Smooth muscle cell (in vitro differentiated cells): ENCODE data around the gene WNT9A. TPM values are rescaled to one million over a fixed set of nuclear protein-coding genes. Genes with fewer than 3 reads are reported as not detected.

Source experiments
- DNase-seq: peaks from one replicate; lab custom pipeline; 2025; ENCODE audit not compliant: unreplicated experiment; lab: John Stamatoyannopoulos, UW
- H2AFZ ChIP-seq: fragments of 200-600 bp; sonication (generic); 2 replicates; pipeline ENCODE4 v1.6.0; 2016; ENCODE audit warnings: antibody characterized with exemption, low read depth, mild to moderate bottlenecking
- H3F3A ChIP-seq: fragments of 200-600 bp; sonication (generic); 2 replicates; pipeline ENCODE4 v1.6.0; 2017; ENCODE audit warnings: antibody characterized with exemption, low read depth
- H3K27ac ChIP-seq: fragments of 200-600 bp; sonication (generic); 2 replicates; pipeline ENCODE4 v1.5.1; 2016; ENCODE audit warnings: low read depth, mild to moderate bottlenecking
- H3K27me3 ChIP-seq: fragments of 200-600 bp; sonication (generic); 2 replicates; pipeline ENCODE4 v1.6.1; 2016; ENCODE audit warnings: low read depth, mild to moderate bottlenecking
- H3K36me3 ChIP-seq: fragments of 200-600 bp; sonication (generic); 2 replicates; pipeline ENCODE4 v1.5.1; 2016; ENCODE audit warnings: low read depth
- H3K4me1 ChIP-seq: fragments of 200-600 bp; sonication (generic); 2 replicates; pipeline ENCODE4 v1.5.1; 2016; ENCODE audit warnings: low read depth
- H3K4me2 ChIP-seq: fragments of 200-600 bp; sonication (generic); 2 replicates; pipeline ENCODE4 v1.6.0; 2016; ENCODE audit warnings: mild to moderate bottlenecking
- H3K4me3 ChIP-seq: fragments of 200-600 bp; sonication (generic); 2 replicates; pipeline ENCODE4 v1.5.1; 2016; ENCODE audit warnings: mild to moderate bottlenecking
- H3K79me2 ChIP-seq: fragments of 200-600 bp; sonication (generic); 2 replicates; pipeline ENCODE4 v1.6.0; 2016; ENCODE audit warnings: low read depth, mild to moderate bottlenecking
- H3K9ac ChIP-seq: fragments of 200-600 bp; sonication (generic); 2 replicates; pipeline ENCODE4 v1.6.0; 2016; ENCODE audit warnings: low read depth
- H3K9me3 ChIP-seq: fragments of 200-600 bp; sonication (generic); replicated peaks from 2 replicates; pipeline ENCODE4 v1.5.1; 2016; ENCODE audit warnings: low read depth
- H4K20me1 ChIP-seq: fragments of 200-600 bp; sonication (generic); 2 replicates; pipeline ENCODE4 v1.6.0; 2016; ENCODE audit warnings: low read depth
- WGBS: methylation state at CpG from one replicate; pipeline ENCODE4 v1.1.7; 2016; ENCODE audit warnings: low lambda C conversion rate; 5-methylcytosine and 5-hydroxymethylcytosine counted together
- polyA plus RNA-seq: library from polyadenylated mRNA; unstranded; fragments of >200 nt; fragmentation: Nextera tagmentation; extraction: Ambion mirVana; gene quantifications from 2 replicates; pipeline ENCODE4 v1.2.1, GENCODE V29; 2016
- total RNA-seq: library from RNA; depleted of rRNA; stranded (reverse); fragments of >200 nt; gene quantifications from 2 replicates; pipeline ENCODE4 v1.2.3, GENCODE V29; 2014
- TF ChIP-seq, protein P1 (sequence below): fragments of 200-600 bp; sonication (generic); IDR thresholded peaks from 2 replicates; pipeline ENCODE4 v1.5.1; 2017; ENCODE audit warnings: borderline replicate concordance, mild to moderate bottlenecking, antibody characterized with exemption; ENCODE audit not compliant: insufficient read depth, poor library complexity, severe bottlenecking

The WNT9A gene
- total and polyA plus RNA-seq, 2 experiments from 2014 or later, result 0.03 to 2.6 TPM

DNA sequence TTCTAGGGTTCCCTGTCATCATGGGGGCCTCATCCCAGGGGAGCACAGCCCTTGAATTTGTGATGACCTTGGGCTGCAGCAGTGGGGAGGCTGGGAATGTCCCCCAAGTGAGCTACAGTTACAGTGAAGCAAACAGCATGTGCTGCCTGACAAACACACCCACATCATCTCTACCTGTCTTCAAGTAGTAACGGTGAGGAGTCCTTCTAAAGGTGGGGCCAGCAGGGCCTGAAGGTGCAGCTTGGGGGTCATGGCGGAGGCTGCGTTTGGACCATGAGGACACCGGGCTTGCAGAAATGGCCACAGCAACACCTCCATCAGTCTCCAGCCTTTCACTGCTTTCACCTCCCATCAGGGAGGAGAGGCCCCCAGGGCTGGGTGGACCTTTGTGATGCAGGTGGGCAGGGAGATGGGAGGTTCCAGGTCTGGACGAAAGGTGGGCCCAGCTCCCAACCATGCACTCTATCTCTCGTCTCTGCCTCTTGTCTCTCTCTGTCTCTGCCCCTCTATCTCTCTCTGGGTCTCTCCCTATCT lies 55.7 kb downstream of the WNT9A start:
- no peaks in the 10 kb centered on the region for H4K20me1 ChIP-seq
- H3K9ac ChIP-seq, result no peak overlapping the region
- no peaks in the 10 kb centered on the region for H3K79me2 ChIP-seq
- no peak overlapping the region for H3K4me3 ChIP-seq
- H3K36me3 ChIP-seq, result no peaks in the 10 kb centered on the region
- H3K4me2 ChIP-seq, result no peak overlapping the region
- DNase-seq, result no peak
- TF ChIP-seq, protein P1, sequence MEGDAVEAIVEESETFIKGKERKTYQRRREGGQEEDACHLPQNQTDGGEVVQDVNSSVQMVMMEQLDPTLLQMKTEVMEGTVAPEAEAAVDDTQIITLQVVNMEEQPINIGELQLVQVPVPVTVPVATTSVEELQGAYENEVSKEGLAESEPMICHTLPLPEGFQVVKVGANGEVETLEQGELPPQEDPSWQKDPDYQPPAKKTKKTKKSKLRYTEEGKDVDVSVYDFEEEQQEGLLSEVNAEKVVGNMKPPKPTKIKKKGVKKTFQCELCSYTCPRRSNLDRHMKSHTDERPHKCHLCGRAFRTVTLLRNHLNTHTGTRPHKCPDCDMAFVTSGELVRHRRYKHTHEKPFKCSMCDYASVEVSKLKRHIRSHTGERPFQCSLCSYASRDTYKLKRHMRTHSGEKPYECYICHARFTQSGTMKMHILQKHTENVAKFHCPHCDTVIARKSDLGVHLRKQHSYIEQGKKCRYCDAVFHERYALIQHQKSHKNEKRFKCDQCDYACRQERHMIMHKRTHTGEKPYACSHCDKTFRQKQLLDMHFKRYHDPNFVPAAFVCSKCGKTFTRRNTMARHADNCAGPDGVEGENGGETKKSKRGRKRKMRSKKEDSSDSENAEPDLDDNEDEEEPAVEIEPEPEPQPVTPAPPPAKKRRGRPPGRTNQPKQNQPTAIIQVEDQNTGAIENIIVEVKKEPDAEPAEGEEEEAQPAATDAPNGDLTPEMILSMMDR, result no peak
- no peaks in the 10 kb centered on the region for H3K27me3 ChIP-seq
- no peak overlapping the region for H3K27ac ChIP-seq
- 84% methylated on average over 6 of the region's 6 CpGs for WGBS
- peaks cover 8% of the 10 kb centered on the region for H3K4me1 ChIP-seq
- H3F3A ChIP-seq, result no peaks in the 10 kb centered on the region
- H2AFZ ChIP-seq, result no peak overlapping the region
- no peaks in the 10 kb centered on the region for H3K9me3 ChIP-seq

DNA sequence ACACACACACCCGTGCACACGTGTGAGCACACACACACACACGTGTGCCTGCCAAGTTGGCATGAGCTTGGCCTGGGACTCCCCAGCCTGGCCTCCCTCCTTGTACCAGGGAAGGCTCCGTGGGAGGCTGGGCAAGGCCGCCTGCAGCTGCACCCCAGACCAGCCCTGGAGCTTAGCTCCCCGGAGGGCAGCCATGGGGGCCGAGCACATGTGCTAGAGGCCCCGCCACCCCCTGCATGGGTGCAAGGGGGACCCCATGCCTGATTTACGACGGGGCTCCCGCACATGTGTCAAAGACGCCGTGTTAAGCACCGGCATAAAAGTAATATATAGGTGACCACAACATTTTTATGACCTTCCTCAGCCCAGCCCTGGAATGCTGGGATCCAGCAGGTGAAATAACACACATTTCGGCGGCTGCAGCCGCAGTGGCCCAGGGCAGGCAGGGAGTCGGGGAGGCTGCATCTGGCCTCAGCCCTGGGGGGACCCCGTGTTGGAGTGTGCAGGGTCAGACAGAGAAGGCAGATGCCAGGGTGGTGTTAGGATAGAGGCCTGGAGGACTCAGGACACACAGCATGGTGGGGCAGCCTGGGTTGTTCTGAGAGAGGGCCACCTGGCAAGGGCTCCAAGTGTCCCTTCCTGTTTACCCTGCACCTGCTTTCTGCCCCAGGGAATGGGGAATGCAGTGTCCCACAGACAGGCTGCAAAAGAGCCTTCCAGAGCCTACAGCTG lies 56.3 kb downstream of the WNT9A start:
- Histone ChIP-seq H3F3A (no peaks in the 10 kb centered on the region), H4K20me1 (no peaks in the 10 kb centered on the region), H3K36me3 (no peaks in the 10 kb centered on the region), H3K9ac (no peak overlapping the region), H3K4me1 (peaks cover 15% of the 10 kb centered on the region), H3K9me3 (no peaks in the 10 kb centered on the region), H3K4me2 (no peak overlapping the region), H3K27me3 (no peaks in the 10 kb centered on the region), H3K4me3 (no peak overlapping the region), H2AFZ (no peak overlapping the region), H3K79me2 (no peaks in the 10 kb centered on the region), H3K27ac (no peak overlapping the region)
- DNase-seq, result no peak
- TF ChIP-seq, protein P1, result no peak
- WGBS, result 82% methylated on average over 19 of the region's 19 CpGs

DNA sequence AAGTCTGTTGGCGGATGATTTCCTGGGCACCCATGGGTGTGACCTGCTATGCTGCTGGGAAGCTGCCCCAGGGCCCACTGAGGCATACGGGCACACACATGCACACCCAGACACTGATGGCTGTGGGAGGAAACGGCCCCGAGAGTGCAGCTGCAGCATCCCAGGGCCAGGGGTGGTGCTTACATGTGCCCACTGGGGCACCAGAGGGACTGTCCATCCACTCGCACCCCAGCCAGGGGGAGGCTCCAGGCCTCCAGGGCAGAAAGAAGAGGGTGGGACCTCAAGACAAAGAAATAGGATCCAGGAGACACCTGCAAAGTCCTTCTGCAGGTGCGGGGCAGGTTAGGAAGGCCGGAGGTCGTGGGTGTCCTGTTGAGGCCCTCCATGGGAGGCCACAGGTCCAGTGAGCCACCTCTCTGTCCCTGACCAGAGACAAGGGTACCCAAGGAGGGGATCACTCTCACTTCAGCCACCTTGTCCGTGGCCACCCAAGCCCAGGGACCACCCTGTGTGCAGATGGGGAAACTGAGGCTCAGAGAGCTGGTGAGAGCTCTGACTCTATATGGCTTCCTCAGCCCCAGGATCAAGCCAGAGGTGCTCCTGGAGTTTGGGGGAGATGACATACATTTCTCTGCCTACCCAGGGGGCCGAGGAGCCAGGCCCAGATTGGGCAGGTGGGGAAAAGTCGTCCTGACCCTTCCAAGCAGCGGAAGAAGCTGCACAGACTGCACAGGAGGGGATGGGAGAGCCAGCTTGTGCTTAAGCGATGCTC lies 57.1 kb downstream of the WNT9A start:
- H3K27me3 ChIP-seq, result no peaks in the 10 kb centered on the region
- no peak for DNase-seq
- H3K27ac ChIP-seq, result no peak overlapping the region
- H3K4me2 ChIP-seq, result no peak overlapping the region
- 96% methylated on average over 13 of the region's 13 CpGs for WGBS
- H2AFZ ChIP-seq, result no peak overlapping the region
- H3F3A ChIP-seq, result no peaks in the 10 kb centered on the region
- H3K79me2 ChIP-seq, result no peaks in the 10 kb centered on the region
- no peak overlapping the region for H3K9ac ChIP-seq
- no peak overlapping the region for H3K4me3 ChIP-seq
- H3K4me1 ChIP-seq, result peaks cover 22% of the 10 kb centered on the region
- H4K20me1 ChIP-seq, result no peaks in the 10 kb centered on the region
- no peaks in the 10 kb centered on the region for H3K9me3 ChIP-seq
- H3K36me3 ChIP-seq, result no peaks in the 10 kb centered on the region
- TF ChIP-seq, protein P1, result no peak
